TTC549 (cell line): ENCODE data around the gene ITGB1BP1.

Experiments
- FAIRE-seq: peaks from 2 replicates; lab custom pipeline; 2012; peaks lifted over from hg19 to GRCh38; lab: Jason Lieb, UNC

Gene ITGB1BP1

DNA sequence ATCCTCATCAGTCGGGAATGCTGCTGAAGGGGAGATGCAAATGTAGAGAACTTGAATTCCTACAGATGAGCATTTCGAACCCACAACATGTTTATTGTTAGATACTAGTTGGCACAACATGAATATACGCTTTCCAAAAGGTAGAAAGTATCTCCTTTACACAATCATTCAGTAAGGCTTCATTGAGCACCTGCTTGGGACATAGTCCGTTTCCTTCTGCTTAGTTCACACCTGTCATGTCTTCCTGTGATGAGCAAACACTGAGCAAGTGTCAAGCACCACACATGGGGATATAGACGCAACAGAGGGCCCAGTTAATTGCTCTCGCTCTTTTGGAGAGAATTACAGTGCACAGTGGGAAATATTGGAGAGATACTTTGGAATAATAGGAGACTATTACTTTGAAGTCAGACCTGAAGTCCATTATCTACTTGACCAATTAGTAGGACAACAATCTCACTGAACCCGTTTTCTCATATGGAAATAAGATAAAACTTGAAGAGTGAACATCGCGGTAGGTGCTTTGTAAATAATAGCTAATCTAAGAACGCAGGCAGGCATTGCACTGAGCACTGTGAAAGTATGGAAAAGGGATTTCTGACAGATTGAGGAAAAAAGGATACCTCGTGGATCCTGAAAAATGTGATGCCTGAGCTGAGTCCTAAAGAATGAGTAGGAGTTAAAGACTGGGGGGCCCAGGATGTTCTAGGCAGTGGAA lies 1.3 kb upstream of the ITGB1BP1 start:
- no peak for FAIRE-seq

DNA sequence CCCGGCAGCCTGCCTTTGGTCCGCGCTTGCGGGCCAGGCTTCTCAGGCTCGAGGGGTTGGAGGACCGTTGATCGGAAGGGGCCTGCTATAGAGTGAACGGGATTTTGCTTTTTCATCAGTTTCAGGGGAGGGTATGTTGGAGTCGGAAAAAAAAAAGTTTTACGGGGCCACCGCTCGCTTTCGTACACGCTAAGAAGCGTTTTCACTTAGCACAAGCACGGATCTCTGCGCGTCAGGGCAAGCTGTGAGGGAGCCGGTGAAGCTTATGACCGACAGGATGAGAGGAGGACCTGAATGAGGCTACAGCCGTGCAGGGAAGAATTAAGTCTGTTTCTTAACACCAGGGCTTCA lies 569 bp upstream of the ITGB1BP1 start:
- no peak for FAIRE-seq

DNA sequence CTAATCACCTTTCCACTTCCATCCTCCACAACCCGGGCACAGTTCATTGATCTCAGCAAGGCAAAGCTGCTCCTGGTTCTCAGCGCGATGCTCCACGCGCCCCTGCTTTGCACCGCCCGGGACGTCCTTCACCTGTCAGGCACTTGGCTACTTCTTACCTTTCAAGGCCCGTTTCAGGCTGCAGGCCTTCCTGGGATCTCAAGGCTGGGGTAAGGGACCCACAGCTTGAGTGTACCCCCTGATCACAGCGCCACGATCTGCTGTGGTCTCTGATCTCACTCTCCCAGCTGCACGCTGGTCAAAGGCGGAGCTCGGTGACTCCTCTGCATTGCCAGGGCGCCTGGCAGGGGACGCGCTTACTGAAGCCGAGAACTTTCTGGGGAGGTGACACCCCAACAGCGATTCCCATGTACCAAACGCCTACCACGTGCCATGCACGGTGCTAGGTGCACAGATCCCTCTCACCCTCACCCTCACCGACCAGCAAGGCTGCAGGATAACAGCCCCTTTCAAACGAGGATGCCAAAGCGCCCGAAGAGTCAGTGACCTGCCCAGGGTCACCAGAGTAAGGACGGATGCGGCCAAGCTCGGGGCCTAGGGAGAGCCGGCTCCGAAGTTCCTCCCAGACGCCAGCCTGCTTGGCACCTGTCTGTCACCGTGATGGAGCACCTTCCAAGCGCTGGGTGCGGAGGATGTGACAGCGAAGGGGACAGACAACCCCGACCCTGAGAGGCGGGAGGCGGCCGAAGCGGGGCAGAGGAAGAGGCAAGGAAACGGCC lies 818 bp downstream of the ITGB1BP1 start:
- no peak for FAIRE-seq

DNA sequence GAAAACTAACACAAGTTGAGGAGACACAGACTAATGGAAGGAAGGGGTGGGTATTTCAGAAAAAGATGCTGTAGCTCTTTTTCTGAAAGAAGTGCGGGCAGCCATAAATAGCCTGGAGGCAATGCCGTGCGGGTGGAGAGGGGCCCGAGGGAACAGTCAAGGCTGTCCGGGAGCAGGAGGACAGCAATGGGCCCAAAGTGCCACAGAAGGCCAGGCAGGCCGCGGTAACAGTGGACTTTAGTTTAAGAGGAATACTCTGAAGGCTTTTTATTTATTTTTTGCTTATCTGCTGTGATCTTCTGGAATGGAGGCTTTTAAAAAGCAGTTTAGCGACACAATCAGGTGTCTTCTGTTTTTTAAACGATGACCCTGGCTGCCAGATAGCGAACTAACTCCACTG lies 2.8 kb downstream of the ITGB1BP1 start:
- FAIRE-seq, result no peak

DNA sequence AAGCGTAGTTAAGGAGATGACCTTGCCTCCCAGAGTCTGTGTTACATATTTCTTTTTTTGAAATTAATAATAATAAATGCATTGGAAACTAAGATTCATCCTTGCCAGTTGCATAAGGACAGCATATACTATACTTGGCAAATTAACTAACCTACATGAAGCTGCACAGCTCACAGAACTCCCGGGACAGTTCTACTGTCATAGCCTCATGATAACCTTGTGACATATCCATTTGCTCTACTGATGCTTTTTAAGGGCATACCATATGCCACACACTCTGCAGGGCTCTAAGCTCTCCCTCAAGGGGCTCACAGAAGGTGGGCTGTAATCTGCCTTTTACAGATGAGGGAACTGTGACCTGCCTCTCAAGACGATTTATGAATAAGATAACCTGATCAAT lies 3.8 kb downstream of the ITGB1BP1 start:
- FAIRE-seq, result no peak

DNA sequence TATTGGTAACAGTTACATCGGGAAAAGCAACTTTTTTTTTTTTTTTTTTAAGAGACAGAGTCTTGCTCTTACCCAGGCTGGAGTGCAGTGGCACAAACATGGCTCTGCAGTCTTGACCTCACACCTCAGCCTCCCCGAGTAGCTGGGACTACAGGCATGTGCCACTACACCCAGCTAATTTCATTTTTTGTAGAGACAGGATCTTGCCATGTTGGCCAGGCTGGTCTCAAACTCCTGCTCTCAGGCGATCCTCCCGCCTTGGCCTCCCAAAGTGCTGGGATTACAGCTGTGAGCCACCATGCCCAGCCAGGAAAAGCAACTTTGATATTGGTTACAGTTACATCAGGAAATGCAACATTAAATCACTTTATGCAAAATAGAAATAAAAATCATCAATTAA lies 4.6 kb downstream of the ITGB1BP1 start:
- FAIRE-seq, result no peak

DNA sequence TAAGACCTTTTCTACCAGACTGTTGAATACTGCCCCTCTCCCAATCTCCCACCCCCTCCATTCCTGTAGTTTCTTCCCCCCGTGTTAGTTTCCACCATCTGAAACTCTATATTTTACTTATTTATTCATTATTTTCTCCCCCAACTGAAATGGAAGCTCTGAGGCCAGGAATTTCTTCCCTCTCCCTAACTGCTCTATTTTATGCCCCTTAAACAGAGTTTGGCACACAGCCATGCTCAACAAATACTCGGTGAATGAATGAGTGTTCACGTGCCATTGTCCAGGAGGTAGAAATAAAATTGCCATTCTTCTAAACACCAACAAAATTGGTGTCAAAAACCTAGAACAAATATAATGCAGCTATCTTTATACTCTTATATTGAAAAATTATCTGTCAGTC lies 5.6 kb downstream of the ITGB1BP1 start:
- FAIRE-seq, result no peak

DNA sequence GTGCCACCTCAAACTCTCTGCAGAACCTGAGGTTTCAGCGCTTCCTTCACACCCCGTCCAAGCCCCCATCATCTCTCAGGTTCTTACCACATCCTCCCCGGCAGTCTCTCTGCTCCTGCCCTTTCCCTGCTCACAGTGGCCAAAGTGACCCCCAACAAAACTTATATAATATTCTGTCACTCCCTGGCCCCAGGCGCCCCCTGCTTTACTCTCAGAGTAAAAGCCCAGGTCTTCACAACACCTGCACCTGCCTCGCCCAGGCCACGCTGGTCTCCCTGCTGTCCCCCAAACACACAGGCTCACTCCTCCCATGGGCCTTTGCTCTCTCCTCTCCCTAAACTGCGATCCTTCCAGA lies 6.4 kb downstream of the ITGB1BP1 start:
- FAIRE-seq, result no peak

DNA sequence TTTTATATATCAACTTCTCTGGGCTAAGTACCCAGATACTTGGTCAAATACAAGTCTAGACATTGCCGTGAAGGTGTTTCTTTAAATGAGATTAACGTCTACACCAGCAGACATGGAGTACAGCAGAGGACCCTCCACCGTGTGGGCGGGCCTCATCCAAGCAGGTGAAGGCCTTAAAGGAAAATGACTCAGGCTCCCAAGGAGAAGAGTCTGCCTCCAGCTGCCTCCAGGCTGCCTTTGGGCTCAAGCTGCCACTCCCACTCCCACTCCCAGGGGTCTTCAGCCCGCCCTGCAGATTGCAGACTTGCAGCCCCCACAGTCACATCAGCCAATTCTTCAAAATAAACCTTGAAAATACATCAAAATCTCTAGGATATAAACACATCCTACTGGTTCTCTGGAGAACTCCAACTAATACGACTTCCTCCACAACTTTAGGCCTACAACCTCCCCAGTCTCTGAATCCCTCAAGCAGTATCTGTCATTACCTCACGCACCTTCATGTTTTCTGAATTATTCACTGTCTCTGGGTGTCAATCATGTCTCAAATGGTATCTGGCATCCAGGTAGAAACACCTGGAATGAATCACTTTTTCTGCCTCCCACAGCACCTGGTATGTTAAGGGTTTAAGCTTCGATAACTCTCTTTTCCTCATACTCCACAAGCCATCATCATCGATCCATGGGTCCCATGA lies 6.9 kb downstream of the ITGB1BP1 start:
- FAIRE-seq, result no peak

DNA sequence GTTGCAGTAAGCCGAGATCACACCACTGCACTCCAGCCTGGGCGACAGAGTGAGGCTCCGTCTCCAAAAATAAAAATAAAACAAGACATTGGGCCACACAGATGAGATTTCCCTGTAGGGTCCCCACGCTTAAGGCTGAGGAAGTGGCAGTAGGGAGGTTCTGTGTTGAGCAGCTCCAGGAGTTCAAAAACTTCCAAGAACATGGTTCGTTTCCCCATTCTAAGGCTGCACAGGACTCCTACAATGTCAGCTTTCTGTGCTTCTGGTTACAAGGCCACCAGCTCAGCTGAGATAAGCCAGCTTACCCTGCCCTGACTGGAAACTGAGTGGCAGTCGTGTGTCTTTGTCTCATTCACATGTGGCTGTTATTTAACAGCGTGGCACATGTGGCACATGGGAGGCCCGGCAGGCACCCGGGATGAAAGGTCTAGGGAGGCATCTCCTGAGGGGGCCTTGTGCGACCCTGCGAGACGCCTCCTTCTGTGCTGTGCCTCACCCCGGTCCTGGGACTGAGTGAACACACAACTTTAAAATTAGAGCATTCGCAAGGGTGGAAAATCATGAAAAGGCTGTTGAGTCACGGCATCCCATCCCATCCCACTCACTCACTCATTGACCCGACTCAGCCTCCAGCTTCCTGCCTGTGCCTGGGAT lies 7.7 kb downstream of the ITGB1BP1 start:
- no peak for FAIRE-seq

DNA sequence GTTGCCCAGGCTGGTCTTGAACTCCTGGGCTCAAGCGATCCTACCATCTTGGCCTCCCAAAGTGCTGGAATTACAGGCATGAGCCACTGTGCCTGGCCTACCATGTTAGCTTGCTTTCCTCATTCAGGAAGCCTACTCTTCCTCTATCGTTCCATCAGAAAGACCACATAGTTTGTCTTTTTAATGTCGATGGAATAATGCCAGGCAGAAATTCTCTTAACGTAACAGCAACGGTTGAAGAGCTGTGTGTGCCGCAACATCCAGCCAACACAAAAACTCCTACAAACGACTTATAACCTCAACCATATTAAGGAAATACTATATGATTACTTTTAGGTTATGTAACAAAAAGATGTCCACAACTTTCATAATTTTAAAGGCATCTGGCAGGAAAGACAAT lies 10.5 kb downstream of the ITGB1BP1 start:
- FAIRE-seq, result no peak

DNA sequence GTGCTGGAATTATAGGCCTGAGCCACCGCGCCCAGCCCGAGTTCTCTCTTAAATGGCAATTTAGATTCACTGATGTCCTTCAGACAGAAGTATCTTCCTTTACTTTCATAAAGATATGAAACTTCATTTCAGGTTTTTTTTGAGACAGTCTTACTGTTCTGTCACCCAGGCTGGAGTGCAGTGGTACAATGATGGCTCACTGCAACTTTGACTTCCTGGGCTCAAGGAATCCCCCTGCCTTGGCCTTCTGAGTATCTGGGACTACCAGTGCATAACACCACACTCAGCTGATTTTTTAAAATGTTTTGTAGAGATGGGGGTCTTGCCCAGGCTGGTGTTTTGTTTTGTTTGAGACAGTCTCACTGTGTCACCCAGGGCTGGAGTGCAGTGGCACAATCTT lies 13.2 kb downstream of the ITGB1BP1 start:
- FAIRE-seq, result no peak

DNA sequence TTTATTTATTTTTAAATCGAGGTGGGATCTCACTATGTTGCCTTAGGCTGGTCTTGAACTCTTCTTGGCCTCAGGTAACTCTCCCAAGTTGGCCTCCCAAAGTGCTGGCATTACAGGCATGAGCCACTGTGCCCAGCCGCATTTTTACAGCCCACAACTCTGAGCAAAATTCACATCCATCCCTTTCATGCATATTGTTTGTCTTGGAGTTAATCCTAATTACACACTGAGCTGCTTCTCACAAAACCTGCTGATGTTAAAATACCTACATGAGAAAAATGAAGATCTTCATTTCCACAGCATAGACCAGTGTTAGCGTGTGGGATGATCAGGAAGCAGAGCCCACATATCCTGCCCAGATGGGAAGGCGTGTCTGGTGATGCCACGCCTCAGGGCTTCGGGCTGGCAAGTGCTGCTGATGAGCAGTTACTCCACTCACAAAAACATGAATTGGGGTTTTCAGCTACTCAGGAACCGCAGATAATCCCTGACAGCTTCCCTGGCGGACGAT lies 14.6 kb downstream of the ITGB1BP1 start:
- FAIRE-seq, result no peak

DNA sequence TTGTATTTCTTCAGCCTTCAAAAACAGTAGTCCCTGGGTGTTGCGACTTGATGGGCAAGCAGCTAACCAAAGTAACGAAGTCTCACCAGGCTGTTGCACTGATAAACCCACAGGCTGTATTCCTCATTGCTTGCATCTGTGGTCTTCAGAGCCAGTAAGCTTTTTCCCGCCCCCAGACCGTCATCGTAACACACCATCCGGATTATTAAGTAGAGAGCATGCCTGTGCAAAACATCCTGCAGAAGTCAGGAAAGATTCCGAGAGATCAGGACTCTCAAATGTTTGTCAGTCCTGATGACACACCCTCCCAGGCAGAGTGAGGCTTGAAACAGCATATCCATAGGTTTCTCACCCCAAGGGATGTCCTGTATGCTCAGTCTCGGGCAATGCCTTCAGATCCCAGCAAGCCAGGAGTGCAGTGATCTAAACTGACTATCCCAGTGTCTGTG lies 15.9 kb downstream of the ITGB1BP1 start:
- no peak for FAIRE-seq

DNA sequence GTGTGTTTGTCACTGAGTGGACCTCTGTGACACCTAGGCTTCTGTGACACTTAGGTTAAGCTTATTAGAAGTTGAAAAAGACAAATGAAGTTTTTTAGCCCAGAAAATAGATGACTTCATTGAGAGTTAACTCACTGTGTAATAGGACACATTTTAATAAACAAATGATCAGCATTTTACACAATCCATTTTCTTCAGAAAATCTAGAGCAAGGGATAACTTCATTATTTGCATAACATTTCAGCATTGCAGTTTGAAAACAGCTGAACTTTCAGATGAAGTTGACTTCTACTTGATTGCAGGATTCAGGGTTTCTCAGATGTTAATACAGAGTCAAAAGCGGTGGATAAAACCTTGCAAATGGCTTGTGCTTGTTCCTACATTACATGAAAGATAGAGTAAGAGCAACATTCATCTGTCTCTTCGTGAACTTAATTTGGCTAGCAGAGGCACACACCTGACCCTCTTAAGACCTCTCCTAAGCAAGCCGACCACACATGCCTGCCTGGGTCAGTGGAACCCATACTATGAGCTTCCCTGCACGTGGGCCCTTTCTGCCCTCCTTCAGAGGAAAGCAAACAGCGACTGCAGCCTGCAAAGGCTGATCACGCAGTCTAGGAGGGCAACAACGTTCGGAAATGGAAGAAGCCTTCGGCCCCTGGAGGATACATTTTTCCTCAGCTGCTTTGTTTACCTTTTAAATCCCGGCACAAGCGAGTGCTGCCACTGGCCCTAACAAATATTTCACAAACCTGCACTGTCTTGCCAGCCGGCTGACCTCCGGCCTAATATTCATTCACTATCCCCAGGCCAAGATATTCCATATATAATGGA lies 16.6 kb downstream of the ITGB1BP1 start:
- no peak for FAIRE-seq

DNA sequence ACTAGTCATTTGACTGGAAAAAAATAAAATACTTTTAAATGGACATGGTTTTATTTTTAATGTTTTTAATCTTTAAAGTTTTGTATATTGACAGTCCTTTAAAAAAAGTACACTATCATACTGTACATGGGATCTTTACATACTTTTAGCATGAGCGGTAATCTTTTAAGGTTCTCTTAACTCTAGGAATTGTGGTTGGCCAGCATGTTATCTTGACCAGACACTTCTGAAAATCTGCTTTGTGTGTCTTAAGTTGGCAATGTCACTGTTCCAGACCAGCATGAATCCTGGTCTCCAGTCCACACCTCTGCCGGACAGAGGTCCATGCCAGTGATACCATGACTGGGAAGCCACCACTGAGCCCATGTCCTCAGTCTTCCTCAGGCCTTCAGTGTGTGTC lies 17.7 kb downstream of the ITGB1BP1 start:
- FAIRE-seq, result no peak

DNA sequence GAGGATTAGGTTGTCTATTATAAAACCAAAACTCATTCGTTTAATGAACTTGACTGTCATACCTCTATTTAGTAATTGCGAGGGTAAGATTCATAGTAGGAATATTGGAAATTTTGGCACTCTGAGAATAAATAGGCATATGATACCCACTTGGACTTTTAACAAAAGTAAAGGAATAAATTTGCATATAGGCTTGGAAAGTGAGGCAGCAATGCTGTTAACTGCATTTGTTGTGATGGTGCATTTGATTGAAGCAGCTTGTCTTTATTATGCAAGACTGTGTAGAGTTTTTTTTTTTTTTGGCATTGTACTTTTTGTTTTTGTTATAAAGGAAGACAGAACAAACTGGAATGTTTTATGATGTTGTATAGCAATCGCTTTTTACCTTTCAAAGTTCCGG lies 18.9 kb downstream of the ITGB1BP1 start:
- FAIRE-seq, result no peak

DNA sequence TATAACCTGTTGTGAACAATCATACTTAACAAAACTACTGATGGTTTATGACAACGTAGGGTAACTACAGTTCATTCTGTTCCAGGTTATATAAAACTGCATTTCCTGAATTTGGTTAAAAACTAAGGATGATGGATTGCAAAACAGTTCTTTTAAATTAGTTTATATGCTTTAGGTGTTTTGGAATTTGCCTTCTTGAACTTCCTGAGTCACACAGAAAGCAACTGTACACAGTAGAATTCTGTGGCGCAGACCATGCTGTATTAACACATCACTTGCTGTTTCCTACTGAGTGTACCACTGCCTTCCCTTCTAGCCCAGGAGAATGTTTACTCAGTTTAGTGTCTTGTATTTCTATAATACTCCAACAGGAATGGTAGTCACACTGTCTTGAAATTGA lies 19.4 kb downstream of the ITGB1BP1 start:
- FAIRE-seq, result no peak

DNA sequence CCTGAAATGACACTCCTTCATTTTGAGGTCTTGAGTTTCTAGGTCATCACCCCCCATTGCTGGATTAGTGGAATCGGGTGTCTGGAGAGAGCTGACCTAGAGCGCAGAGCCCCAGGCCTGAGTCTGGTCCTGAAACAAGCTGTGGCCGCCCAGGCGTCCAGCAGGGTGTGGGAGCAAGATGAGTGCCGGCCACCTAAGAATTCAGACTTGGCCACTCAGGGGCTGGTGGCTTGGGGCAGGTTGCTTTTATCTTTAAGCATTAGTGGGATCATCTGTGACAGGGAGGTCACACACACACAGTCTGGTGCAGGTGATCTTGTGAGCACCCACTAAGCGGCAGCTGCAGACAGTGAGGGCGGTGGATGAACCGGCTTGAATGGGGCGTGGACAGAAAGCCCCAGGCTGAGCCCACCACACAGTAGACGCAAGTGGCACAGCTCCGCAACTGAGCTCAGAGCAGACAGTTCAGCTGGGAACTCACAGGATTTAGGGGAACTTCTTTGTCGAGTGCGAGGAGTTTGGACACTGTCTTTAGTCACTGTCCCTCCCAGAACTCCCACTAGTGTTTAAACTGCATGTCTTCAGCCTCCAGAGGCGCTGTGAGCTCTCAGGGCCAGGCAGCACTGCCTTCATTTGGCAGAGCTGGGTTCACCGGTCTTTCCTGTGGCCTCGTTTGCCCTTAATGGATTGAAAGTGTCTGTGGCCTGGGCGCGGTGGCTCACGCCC lies 21.5 kb downstream of the ITGB1BP1 start:
- no peak for FAIRE-seq

DNA sequence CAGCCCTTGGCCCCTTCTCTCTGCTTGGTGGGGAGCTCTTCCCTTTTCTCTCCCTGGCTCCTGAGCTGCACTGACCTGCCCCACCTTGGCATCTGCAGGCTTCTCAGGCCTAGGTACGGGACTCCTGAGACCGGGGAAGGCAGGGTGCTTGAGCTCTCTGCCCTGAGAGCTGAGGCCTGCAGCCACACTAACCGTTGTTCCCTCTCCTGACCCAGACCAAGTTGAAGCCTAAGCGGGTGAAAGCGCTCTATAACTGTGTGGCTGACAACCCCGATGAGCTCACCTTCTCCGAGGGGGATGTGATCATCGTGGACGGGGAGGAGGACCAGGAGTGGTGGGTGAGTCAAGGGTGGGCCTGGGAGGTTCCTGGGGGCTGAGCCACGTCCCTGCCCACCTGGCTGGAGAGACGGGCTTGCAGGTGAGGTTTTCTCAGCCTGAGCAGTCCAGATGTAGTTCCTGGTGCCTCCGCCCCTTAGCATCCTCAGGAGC lies 22.2 kb downstream of the ITGB1BP1 start:
- FAIRE-seq, result no peak
